MM.1S (cell line): ENCODE data around the gene FER.

Experiments
- DNase-seq: peaks from one replicate; pipeline ENCODE4 v3.0.0-alpha.2; 2015
- H2AFZ ChIP-seq: fragments of 300-600 bp; sonication (generic); 2 replicates; pipeline ENCODE4 v1.6.0; 2016; ENCODE audit warnings: antibody characterized with exemption, low read length
- H3F3A ChIP-seq: fragments of 300-600 bp; sonication (generic); 2 replicates; pipeline ENCODE4 v1.6.1; 2016; ENCODE audit warnings: mild to moderate bottlenecking, antibody characterized with exemption, low read length, moderate library complexity, mixed read lengths; ENCODE audit not compliant: insufficient read depth
- H3K27ac ChIP-seq: fragments of 300-600 bp; sonication (generic); 2 replicates; pipeline ENCODE4 v1.5.1; 2016; ENCODE audit warnings: mild to moderate bottlenecking, low read length
- H3K27me3 ChIP-seq: fragments of 300-600 bp; sonication (generic); replicated peaks from 2 replicates; pipeline ENCODE4 v1.6.0; 2016; ENCODE audit warnings: low read length; ENCODE audit not compliant: insufficient read depth
- H3K36me3 ChIP-seq: fragments of 300-600 bp; sonication (generic); replicated peaks from 2 replicates; pipeline ENCODE4 v1.6.1; 2016; ENCODE audit warnings: mild to moderate bottlenecking, low read length, mixed read lengths; ENCODE audit not compliant: insufficient read depth
- H3K4me1 ChIP-seq: fragments of 300-600 bp; sonication (generic); 2 replicates; pipeline ENCODE4 v1.6.1; 2016; ENCODE audit warnings: low read length, mixed read lengths
- H3K4me2 ChIP-seq: fragments of 300-600 bp; sonication (generic); 2 replicates; pipeline ENCODE4 v1.6.0; 2016; ENCODE audit warnings: low read depth, low read length
- H3K4me3 ChIP-seq: fragments of 300-600 bp; sonication (generic); 2 replicates; pipeline ENCODE4 v1.5.1; 2016; ENCODE audit warnings: low read length, mixed read lengths
- H3K79me2 ChIP-seq: fragments of 300-600 bp; sonication (generic); 2 replicates; pipeline ENCODE4 v1.6.1; 2016; ENCODE audit warnings: mixed run types, low read length, mixed read lengths
- H3K9ac ChIP-seq: fragments of 300-600 bp; sonication (generic); 2 replicates; pipeline ENCODE4 v1.6.1; 2016; ENCODE audit warnings: low read length, mixed read lengths
- H3K9me2 ChIP-seq: fragments of 300-600 bp; sonication (generic); replicated peaks from 2 replicates; pipeline ENCODE4 v1.6.1; 2016; ENCODE audit warnings: mild to moderate bottlenecking, low read length, mixed read lengths; ENCODE audit not compliant: insufficient read depth
- H3K9me3 ChIP-seq: fragments of 300-600 bp; sonication (generic); replicated peaks from 2 replicates; pipeline ENCODE4 v1.6.1; 2016; ENCODE audit warnings: mild to moderate bottlenecking, low read length, mixed read lengths; ENCODE audit not compliant: insufficient read depth
- H4K20me1 ChIP-seq: fragments of 300-600 bp; sonication (generic); 2 replicates; pipeline ENCODE4 v1.6.1; 2016; ENCODE audit warnings: mild to moderate bottlenecking, low read length, moderate library complexity, mixed read lengths; ENCODE audit not compliant: insufficient read depth
- EZH2 ChIP-seq: fragments of 300-600 bp; sonication (generic); optimal IDR thresholded peaks from 2 replicates; pipeline ENCODE3; 2017; ENCODE audit warnings: low read depth, mild to moderate bottlenecking, antibody characterized with exemption, low read length, mixed read lengths
- EZH2phosphoT487 ChIP-seq: fragments of 300-600 bp; sonication (generic); IDR thresholded peaks from 2 replicates; pipeline ENCODE4 v1.6.1; 2018; ENCODE audit warnings: antibody characterized with exemption, low read length
- TF ChIP-seq, protein P1 (sequence below): fragments of 300-600 bp; sonication (generic); IDR thresholded peaks from 2 replicates; pipeline ENCODE4 v1.5.1; 2016; ENCODE audit warnings: antibody characterized with exemption, low read length, mixed read lengths

The FER gene

DNA sequence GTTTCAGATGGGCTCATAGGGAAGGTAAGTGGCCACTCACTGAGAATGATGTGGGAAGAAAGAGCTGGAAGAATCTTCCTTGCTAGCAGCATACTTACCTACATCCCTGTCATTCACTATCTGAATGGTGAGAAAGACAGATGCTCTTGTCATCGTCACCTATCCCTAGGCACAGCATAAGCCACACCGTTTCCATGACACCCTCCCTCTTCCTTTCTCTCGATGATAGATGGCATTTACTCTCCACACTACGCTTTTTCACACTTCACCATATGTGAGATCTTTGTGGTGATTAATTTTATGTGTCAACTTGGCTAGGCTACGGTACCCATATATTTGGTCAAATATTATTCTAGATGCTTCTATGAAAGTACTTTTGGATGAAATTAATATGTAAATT is 44.4 kb upstream of the FER start:
- H3K9me2 ChIP-seq: no peaks in the 10 kb centered on the region
- H3K4me3 ChIP-seq: no peak overlapping the region
- H3K27me3 ChIP-seq: no peaks in the 10 kb centered on the region
- no peaks in the 10 kb centered on the region for H3K9me3 ChIP-seq
- no peaks in the 10 kb centered on the region for H3K36me3 ChIP-seq
- TF ChIP-seq EZH2 (no peak), EZH2phosphoT487 (no peak)
- TF ChIP-seq, protein P1, sequence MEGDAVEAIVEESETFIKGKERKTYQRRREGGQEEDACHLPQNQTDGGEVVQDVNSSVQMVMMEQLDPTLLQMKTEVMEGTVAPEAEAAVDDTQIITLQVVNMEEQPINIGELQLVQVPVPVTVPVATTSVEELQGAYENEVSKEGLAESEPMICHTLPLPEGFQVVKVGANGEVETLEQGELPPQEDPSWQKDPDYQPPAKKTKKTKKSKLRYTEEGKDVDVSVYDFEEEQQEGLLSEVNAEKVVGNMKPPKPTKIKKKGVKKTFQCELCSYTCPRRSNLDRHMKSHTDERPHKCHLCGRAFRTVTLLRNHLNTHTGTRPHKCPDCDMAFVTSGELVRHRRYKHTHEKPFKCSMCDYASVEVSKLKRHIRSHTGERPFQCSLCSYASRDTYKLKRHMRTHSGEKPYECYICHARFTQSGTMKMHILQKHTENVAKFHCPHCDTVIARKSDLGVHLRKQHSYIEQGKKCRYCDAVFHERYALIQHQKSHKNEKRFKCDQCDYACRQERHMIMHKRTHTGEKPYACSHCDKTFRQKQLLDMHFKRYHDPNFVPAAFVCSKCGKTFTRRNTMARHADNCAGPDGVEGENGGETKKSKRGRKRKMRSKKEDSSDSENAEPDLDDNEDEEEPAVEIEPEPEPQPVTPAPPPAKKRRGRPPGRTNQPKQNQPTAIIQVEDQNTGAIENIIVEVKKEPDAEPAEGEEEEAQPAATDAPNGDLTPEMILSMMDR: no peak
- no peaks in the 10 kb centered on the region for H4K20me1 ChIP-seq
- no peak overlapping the region for H2AFZ ChIP-seq
- H3K9ac ChIP-seq: no peak overlapping the region
- no peaks in the 10 kb centered on the region for H3K79me2 ChIP-seq
- H3K4me1 ChIP-seq: no peaks in the 10 kb centered on the region
- no peak for DNase-seq
- no peaks in the 10 kb centered on the region for H3F3A ChIP-seq
- H3K27ac ChIP-seq: no peak overlapping the region
- H3K4me2 ChIP-seq: no peak overlapping the region

DNA sequence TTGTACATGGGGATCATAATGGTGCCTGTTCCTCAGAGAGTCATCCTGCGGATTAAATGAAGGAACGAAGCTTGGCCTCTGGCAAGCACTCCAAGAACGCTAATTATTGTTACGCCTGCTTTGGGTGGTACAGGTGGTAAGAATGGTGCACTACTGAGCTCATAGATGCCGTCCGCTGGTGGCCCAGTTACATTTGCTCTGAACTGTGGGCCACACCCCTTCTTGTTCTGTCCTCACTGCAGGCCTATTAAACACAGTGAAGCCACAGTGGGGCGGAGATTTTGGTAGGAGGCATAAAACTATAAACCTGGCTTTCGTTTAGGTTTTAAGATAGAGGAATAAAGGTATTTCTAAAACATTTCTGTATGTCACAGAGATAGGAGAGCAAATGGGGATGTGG is 40.6 kb upstream of the FER start:
- Histone ChIP-seq H3K27me3 (no peaks in the 10 kb centered on the region), H3F3A (no peaks in the 10 kb centered on the region), H3K79me2 (no peaks in the 10 kb centered on the region), H3K4me3 (no peak overlapping the region), H4K20me1 (no peaks in the 10 kb centered on the region), H2AFZ (no peak overlapping the region), H3K4me2 (no peak overlapping the region), H3K36me3 (no peaks in the 10 kb centered on the region), H3K9me2 (no peaks in the 10 kb centered on the region), H3K9me3 (no peaks in the 10 kb centered on the region), H3K27ac (no peak overlapping the region), H3K9ac (no peak overlapping the region), H3K4me1 (no peaks in the 10 kb centered on the region)
- TF ChIP-seq EZH2phosphoT487: no peak
- no peak for TF ChIP-seq EZH2
- TF ChIP-seq, protein P1: no peak
- DNase-seq: no peak

DNA sequence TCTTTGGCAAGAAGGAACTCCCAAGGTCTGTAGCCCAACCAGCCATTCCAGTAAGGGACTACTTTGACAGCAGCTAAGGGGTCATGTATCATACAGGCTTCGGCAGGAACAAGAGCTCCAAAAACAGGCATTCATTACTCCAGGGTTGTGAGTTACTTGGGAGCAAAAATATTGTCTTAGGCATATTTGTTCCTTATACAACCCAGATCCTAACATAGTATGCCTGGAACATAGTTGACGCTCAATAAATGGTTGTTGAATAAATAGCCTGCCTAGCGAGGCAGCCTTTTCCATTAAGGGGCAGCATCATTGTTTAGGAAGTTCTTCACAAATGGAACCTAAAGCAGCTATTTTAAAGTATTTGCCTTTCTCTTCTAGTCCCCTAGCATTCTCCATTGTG is 35.8 kb upstream of the FER start:
- Histone ChIP-seq H3K9ac (no peak overlapping the region), H3K27ac (no peak overlapping the region), H3K4me1 (no peaks in the 10 kb centered on the region), H3K9me3 (no peaks in the 10 kb centered on the region), H3K79me2 (no peaks in the 10 kb centered on the region), H3F3A (no peaks in the 10 kb centered on the region), H3K4me2 (no peak overlapping the region), H3K9me2 (no peaks in the 10 kb centered on the region), H4K20me1 (no peaks in the 10 kb centered on the region), H3K4me3 (no peak overlapping the region), H3K27me3 (no peaks in the 10 kb centered on the region), H2AFZ (no peak overlapping the region), H3K36me3 (no peaks in the 10 kb centered on the region)
- no peak for DNase-seq
- TF ChIP-seq EZH2phosphoT487 (no peak), EZH2 (no peak)
- TF ChIP-seq, protein P1: no peak
